Measurements from ENCODE around the gene PLCZ1. TPM values are rescaled to one million over a fixed set of nuclear protein-coding genes. Genes with fewer than 3 reads are reported as not detected.

PLCZ1 gene
- total RNA-seq, 1 experiment from 2014 or later, result not detected

GRCh38 chr12:18681818-18682217 is 56.0 kb downstream of the PLCZ1 start:
- no peaks in the 10 kb centered on the region for H3K9me2 ChIP-seq (ENCODE audit: insufficient read depth)
- CTCF ChIA-PET, result no interaction called here
- H4K20me1 ChIP-seq (ENCODE audit: insufficient read depth), result no peaks in the 10 kb centered on the region
- no peaks in the 10 kb centered on the region for H3F3A ChIP-seq (ENCODE audit: insufficient read depth, low read depth)
- H3K27ac ChIP-seq, result no peak overlapping the region
- no peak overlapping the region for H2AFZ ChIP-seq
- POLR2A ChIA-PET (ENCODE audit: unreplicated experiment), result no interaction called here
- H3K4me1 ChIP-seq (replicated peaks; ENCODE audit: insufficient read depth), result no peaks in the 10 kb centered on the region
- intact Hi-C loops (cut with micrococcal nuclease; ENCODE audit: unreplicated experiment), result loop anchor here (10.0 kb wide), 1 partner anchor 427 kb away; no protein-coding TSS in a partner anchor
- no peak overlapping the region for H3K4me2 ChIP-seq
- no peaks in the 10 kb centered on the region for H3K36me3 ChIP-seq (ENCODE audit: low read depth)
- H3K27me3 ChIP-seq (ENCODE audit: insufficient read depth, low read depth), result no peaks in the 10 kb centered on the region
- H3K9me3 ChIP-seq (ENCODE audit: insufficient read depth, low read depth), result 0 out of 2 replicates have a peak, but pooled peaks cover 6% of the 10 kb centered on the region
- no peak for TF ChIP-seq CTCF (conservative IDR thresholded peaks at IDR 0.05)
- DNase-seq, result no peak
- H3K79me2 ChIP-seq (ENCODE audit: low read depth), result no peaks in the 10 kb centered on the region
- H3K4me3 ChIP-seq, result no peak overlapping the region
- no TSS peak for BruUV-seq (replicated peaks)

- CTCF ChIA-PET, result no interaction called here
- H3K36me3 ChIP-seq (ENCODE audit: low read depth), result no peaks in the 10 kb centered on the region
- TF ChIP-seq EZH2 (IDR thresholded peaks at IDR 0.05; ENCODE audit: low read depth), result no peak
- TF ChIP-seq CTCF (conservative IDR thresholded peaks at IDR 0.05), result no peak
Observed at GRCh38 chr12:18676996-18677588, 60.7 kb downstream of the PLCZ1 start.

GRCh38 chr12:18676141-18676540 is 61.7 kb downstream of the PLCZ1 start:
- Histone ChIP-seq H2AFZ (0 out of 2 replicates have a peak overlapping the region, but pooled peaks have one; percentile 35), H3K27me3 (ENCODE audit: insufficient read depth, low read depth) (no peaks in the 10 kb centered on the region), H3K36me3 (ENCODE audit: low read depth) (no peaks in the 10 kb centered on the region), H3F3A (ENCODE audit: insufficient read depth, low read depth) (no peaks in the 10 kb centered on the region), H3K4me1 (replicated peaks; ENCODE audit: insufficient read depth) (no peaks in the 10 kb centered on the region), H3K27ac (no peak overlapping the region), H3K79me2 (ENCODE audit: low read depth) (no peaks in the 10 kb centered on the region), H3K9me3 (ENCODE audit: insufficient read depth, low read depth) (no peaks in the 10 kb centered on the region), H4K20me1 (ENCODE audit: insufficient read depth) (no peaks in the 10 kb centered on the region), H3K9me2 (ENCODE audit: insufficient read depth) (0 out of 2 replicates have a peak, but pooled peaks cover 4% of the 10 kb centered on the region), H3K4me3 (no peak overlapping the region), H3K4me2 (no peak overlapping the region)
- intact Hi-C loops (cut with micrococcal nuclease; ENCODE audit: unreplicated experiment), result no loop called here
- no TSS peak for BruUV-seq (replicated peaks)
- TF ChIP-seq EZH2 (IDR thresholded peaks at IDR 0.05; ENCODE audit: low read depth) (no peak), CTCF (conservative IDR thresholded peaks at IDR 0.05) (no peak)
- no peak for DNase-seq
- POLR2A ChIA-PET (ENCODE audit: unreplicated experiment), result no interaction called here
- CTCF ChIA-PET, result no interaction called here

More at GRCh38 chr12:18676996-18677588, 60.7 kb downstream of the PLCZ1 start:
- Histone ChIP-seq H3K9me3 (ENCODE audit: insufficient read depth, low read depth) (no peaks in the 10 kb centered on the region), H4K20me1 (ENCODE audit: insufficient read depth) (no peaks in the 10 kb centered on the region), H3K79me2 (ENCODE audit: low read depth) (no peaks in the 10 kb centered on the region), H3K27ac (no peak overlapping the region), H3K9me2 (ENCODE audit: insufficient read depth) (0 out of 2 replicates have a peak, but pooled peaks cover 4% of the 10 kb centered on the region), H3K4me2 (no peak overlapping the region), H3F3A (ENCODE audit: insufficient read depth, low read depth) (no peaks in the 10 kb centered on the region), H2AFZ (no peak overlapping the region), H3K4me1 (replicated peaks; ENCODE audit: insufficient read depth) (no peaks in the 10 kb centered on the region), H3K27me3 (ENCODE audit: insufficient read depth, low read depth) (no peaks in the 10 kb centered on the region), H3K4me3 (no peak overlapping the region)
- POLR2A ChIA-PET (ENCODE audit: unreplicated experiment), result no interaction called here
- DNase-seq, result no peak
- intact Hi-C loops (cut with micrococcal nuclease; ENCODE audit: unreplicated experiment), result no loop called here
- no TSS peak for BruUV-seq (replicated peaks)

All from PC-9 (cell line).